ENCODE data around the gene DNASE1L1. TPM values are rescaled to one million over a fixed set of nuclear protein-coding genes. Genes with fewer than 3 reads are reported as not detected.
A peak's percentile ranks its signal among the peaks of the same experiment; 100 is the strongest.

Gene DNASE1L1
- total and polyA plus RNA-seq, 2 of the 13 experiments (the other 11 are each of a cell fraction or from before 2014, with no cell fraction given): 4.7 to 12.3 TPM

DNA sequence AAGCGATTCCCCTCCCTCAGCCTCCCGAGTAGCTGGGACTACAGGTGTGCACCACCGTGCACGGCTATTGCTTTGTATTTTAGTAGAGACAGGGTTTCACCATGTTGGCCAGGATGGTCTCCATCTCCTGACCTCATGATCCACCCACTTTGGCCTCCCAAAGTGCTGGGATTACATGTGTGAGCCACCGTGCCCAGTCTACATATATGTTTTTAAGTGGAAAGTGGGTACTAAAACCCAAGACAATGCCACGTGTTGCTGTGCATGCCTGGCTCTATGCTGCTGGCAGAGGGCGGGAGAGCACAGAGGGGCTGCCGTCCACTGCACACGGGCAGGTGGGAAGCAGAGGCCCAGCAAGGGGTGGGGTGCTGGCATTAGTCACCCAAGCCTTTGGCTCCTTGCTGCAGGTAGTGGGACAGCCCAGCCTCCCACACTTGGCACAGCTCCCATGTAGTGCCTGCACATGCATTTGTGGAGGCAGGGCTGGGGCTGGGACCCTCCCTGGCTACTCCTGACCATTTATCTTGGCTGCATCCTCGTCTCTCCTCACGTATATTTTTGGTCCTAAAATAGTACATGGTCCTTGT is 26.5 kb downstream of the DNASE1L1 start:
- Histone ChIP-seq H3K27me3 (ENCODE audit: control insufficient read depth in 1 of 2, insufficient read depth in 2 of 2, low read length in 2 of 2) (no peaks in the 10 kb centered on the region), H3K79me2 (ENCODE audit: insufficient read depth, low read length) (peaks cover 8% of the 10 kb centered on the region), H3K4me2 (ENCODE audit: low read depth, low read length) (no peak overlapping the region), H3K4me1 (ENCODE audit: insufficient read depth, low read length) (peaks cover 25% of the 10 kb centered on the region), H3K27ac (ENCODE audit: extremely low read length, insufficient read depth, low read length) (no peak overlapping the region), H3K9ac (ENCODE audit: insufficient read depth, low read depth, low read length) (no peak overlapping the region), H3K36me3 (replicated peaks in 1 of 2; ENCODE audit: control insufficient read depth in 1 of 2, insufficient read depth in 2 of 2, low read length in 2 of 2) (no peaks in the 10 kb centered on the region), H2AFZ (ENCODE audit: low read length) (no peak overlapping the region), H3K9me3 (ENCODE audit: low read length) (no peaks in the 10 kb centered on the region), H4K20me1 (ENCODE audit: insufficient read depth, low read length) (no peaks in the 10 kb centered on the region), H3K4me3 (replicated peaks in 1 of 3; ENCODE audit: insufficient read depth in 1 of 3, low read depth in 2 of 3, low read length in 3 of 3) (no peak overlapping the region)
- no TSS peak for BruUV-seq (replicated peaks)
- DNase-seq (ENCODE audit: low spot score): no peak
- intact Hi-C loops (cut with micrococcal nuclease; ENCODE audit: unreplicated experiment) (no loop called here), in situ Hi-C loops (cut with HindIII; ENCODE audit: extremely low pct_ligation_motif_present, low pct_unique_long_range_greater_than_20kb) (no loop called here)
- POLR2A ChIA-PET: interaction anchor here (1.4 to 1.8 kb wide), 2 partner anchors 9 to 15 kb away, joined by 4 to 5 read pairs; partner anchors contain the start of gene RPL10
- ATAC-seq: no peak
- TF ChIP-seq ZNF441 (CRISPR knock-in tag; IDR thresholded peaks at IDR 0.05; ENCODE audit: borderline replicate concordance) (no peak), AGO2 (optimal IDR thresholded peaks at IDR 0.05; ENCODE audit: low read depth, low read length) (peak; percentile 44), ZMYM2 (CRISPR knock-in tag; IDR thresholded peaks at IDR 0.05) (no peak)
- 93% methylated on average over 6 of the region's 11 CpGs for WGBS (ENCODE audit: low lambda C conversion rate)
- FAIRE-seq: no peak
- CTCF ChIA-PET (ENCODE audit: low intra/inter-chr PET ratio, low total read pairs): no interaction called here

- no peaks in the 10 kb centered on the region for H3K27me3 ChIP-seq (ENCODE audit: control insufficient read depth in 1 of 2, insufficient read depth in 2 of 2, low read length in 2 of 2)
- in situ Hi-C loops (cut with HindIII; ENCODE audit: extremely low pct_ligation_motif_present, low pct_unique_long_range_greater_than_20kb) (no loop called here), intact Hi-C loops (cut with micrococcal nuclease; ENCODE audit: unreplicated experiment) (no loop called here)
- H4K20me1 ChIP-seq (ENCODE audit: insufficient read depth, low read length): no peaks in the 10 kb centered on the region
- no peaks in the 10 kb centered on the region for H3K9me3 ChIP-seq (ENCODE audit: low read length)
- H3K79me2 ChIP-seq (ENCODE audit: insufficient read depth, low read length): peaks cover 8% of the 10 kb centered on the region
- no peak overlapping the region for H3K4me3 ChIP-seq (replicated peaks in 1 of 3; ENCODE audit: insufficient read depth in 1 of 3, low read depth in 2 of 3, low read length in 3 of 3)
- peaks cover 38% of the 10 kb centered on the region for H3K4me1 ChIP-seq (ENCODE audit: insufficient read depth, low read length)
- ChIA-PET POLR2A (interaction anchor here (1.4 to 1.8 kb wide), 2 partner anchors 8 to 17 kb away, joined by 4 to 5 read pairs; partner anchors contain the start of gene RPL10), CTCF (ENCODE audit: low intra/inter-chr PET ratio, low total read pairs) (no interaction called here)
- no peak overlapping the region for H3K4me2 ChIP-seq (ENCODE audit: low read depth, low read length)
- H3K36me3 ChIP-seq (replicated peaks in 1 of 2; ENCODE audit: control insufficient read depth in 1 of 2, insufficient read depth in 2 of 2, low read length in 2 of 2): no peaks in the 10 kb centered on the region
- WGBS (ENCODE audit: low lambda C conversion rate): 40% methylated on average over 2 of the region's 6 CpGs
- H2AFZ ChIP-seq (ENCODE audit: low read length): no peak overlapping the region
- ATAC-seq (no peak), DNase-seq (ENCODE audit: low spot score) (no peak), FAIRE-seq (no peak)
- H3K27ac ChIP-seq (ENCODE audit: extremely low read length, insufficient read depth, low read length): no peak overlapping the region
- no TSS peak for BruUV-seq (replicated peaks)
- H3K9ac ChIP-seq (ENCODE audit: insufficient read depth, low read depth, low read length): no peak overlapping the region
- TF ChIP-seq ZNF724P (CRISPR knock-in tag; IDR thresholded peaks at IDR 0.05; ENCODE audit: borderline replicate concordance) (no peak), SNAPC5 (CRISPR knock-in tag; IDR thresholded peaks at IDR 0.05; ENCODE audit: borderline replicate concordance) (no peak), ARNT2 (CRISPR knock-in tag; IDR thresholded peaks at IDR 0.05; ENCODE audit: low read depth) (no peak), ZNF605 (CRISPR knock-in tag; IDR thresholded peaks at IDR 0.05) (no peak), ZNF468 (CRISPR knock-in tag; IDR thresholded peaks at IDR 0.05) (no peak), GMEB2 (CRISPR knock-in tag; IDR thresholded peaks at IDR 0.05; ENCODE audit: low read depth) (no peak), ZNF501 (CRISPR knock-in tag; IDR thresholded peaks at IDR 0.05) (no peak), ZNF678 (CRISPR knock-in tag; IDR thresholded peaks at IDR 0.05) (no peak)
- TF ChIP-seq, protein P1, sequence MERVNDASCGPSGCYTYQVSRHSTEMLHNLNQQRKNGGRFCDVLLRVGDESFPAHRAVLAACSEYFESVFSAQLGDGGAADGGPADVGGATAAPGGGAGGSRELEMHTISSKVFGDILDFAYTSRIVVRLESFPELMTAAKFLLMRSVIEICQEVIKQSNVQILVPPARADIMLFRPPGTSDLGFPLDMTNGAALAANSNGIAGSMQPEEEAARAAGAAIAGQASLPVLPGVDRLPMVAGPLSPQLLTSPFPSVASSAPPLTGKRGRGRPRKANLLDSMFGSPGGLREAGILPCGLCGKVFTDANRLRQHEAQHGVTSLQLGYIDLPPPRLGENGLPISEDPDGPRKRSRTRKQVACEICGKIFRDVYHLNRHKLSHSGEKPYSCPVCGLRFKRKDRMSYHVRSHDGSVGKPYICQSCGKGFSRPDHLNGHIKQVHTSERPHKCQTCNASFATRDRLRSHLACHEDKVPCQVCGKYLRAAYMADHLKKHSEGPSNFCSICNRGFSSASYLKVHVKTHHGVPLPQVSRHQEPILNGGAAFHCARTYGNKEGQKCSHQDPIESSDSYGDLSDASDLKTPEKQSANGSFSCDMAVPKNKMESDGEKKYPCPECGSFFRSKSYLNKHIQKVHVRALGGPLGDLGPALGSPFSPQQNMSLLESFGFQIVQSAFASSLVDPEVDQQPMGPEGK (CRISPR knock-in tag; IDR thresholded peaks at IDR 0.05): no peak
- TF ChIP-seq, protein P2, sequence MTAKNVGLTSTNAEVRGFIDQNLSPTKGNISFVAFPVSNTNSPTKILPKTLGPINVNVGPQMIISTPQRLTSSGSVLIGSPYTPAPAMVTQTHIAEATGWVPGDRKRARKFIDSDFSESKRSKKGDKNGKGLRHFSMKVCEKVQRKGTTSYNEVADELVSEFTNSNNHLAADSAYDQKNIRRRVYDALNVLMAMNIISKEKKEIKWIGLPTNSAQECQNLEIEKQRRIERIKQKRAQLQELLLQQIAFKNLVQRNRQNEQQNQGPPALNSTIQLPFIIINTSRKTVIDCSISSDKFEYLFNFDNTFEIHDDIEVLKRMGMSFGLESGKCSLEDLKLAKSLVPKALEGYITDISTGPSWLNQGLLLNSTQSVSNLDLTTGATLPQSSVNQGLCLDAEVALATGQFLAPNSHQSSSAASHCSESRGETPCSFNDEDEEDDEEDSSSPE (CRISPR knock-in tag; IDR thresholded peaks at IDR 0.05): no peak
These were observed 27.8 kb downstream of the DNASE1L1 start for GRCh38 chrX:154381271-154381670.

Measured in HepG2 (cell line).